Inflammatory macrophage (primary cell): ENCODE data around the gene ATG13.
"Not testable (repeated sequence)": the region's sequence is repeated elsewhere in the genome, so short reads cannot be mapped to it uniquely, and the experiment has no call there.

Experiments used
- DNase-seq, 2 donors: peaks; one replicate each; pipeline ENCODE4 v3.0.0-alpha.2; 2020 to 2022
- total RNA-seq, 18 experiments: gene quantifications; one replicate each; lab custom pipeline; 2026; ENCODE audit warnings: mixed read lengths in 6 of 18, inconsistent platforms in 2 of 18; lab: John Stamatoyannopoulos, UW

The ATG13 gene
- 34.4 to 74.5 (median 62.7) reads per million in 18 experiments for total RNA-seq

- peak; percentile 92 to 96 for DNase-seq
Measured at GRCh38 chr11:46617134-46617971, at the start of gene ATG13, which contains the start of gene HARBI1. TSS of gene ATG13 (plus strand) at chr11:46617553. CDS start at chr11:46644292, 26,739 bp downstream. TSS of gene HARBI1 (minus strand) at chr11:46617227. CDS start at chr11:46616237, 990 bp downstream.

- no peak for DNase-seq
Measured at GRCh38 chr11:46570790-46571398, 46.5 kb upstream of the ATG13 start.

GRCh38 chr11:46574656-46575055, 42.7 kb upstream of the ATG13 start:
- DNase-seq, result no peak

GRCh38 chr11:46577058-46577457, 40.3 kb upstream of the ATG13 start:
- DNase-seq, result no peak

GRCh38 chr11:46582588-46582987, 34.8 kb upstream of the ATG13 start:
- no peak for DNase-seq

GRCh38 chr11:46583513-46583912, 33.8 kb upstream of the ATG13 start:
- DNase-seq, result not testable (repeated sequence)

- no peak for DNase-seq
Measured at GRCh38 chr11:46588131-46588530, 29.2 kb upstream of the ATG13 start.

GRCh38 chr11:46588915-46589314, 28.4 kb upstream of the ATG13 start:
- DNase-seq, result no peak

GRCh38 chr11:46590740-46591605, 26.4 kb upstream of the ATG13 start:
- no peak for DNase-seq

- peak; percentile 94 to 96 for DNase-seq
Measured at GRCh38 chr11:46593550-46594373, 23.6 kb upstream of the ATG13 start, which contains the start of gene AMBRA1. TSS of gene AMBRA1 (minus strand) at chr11:46594023. CDS start at chr11:46548380, 45,643 bp downstream.

GRCh38 chr11:46594374-46594700, 23.0 kb upstream of the ATG13 start:
- no peak for DNase-seq

GRCh38 chr11:46594785-46595184, 22.6 kb upstream of the ATG13 start:
- no peak for DNase-seq

GRCh38 chr11:46597155-46597554, 20.2 kb upstream of the ATG13 start:
- no peak for DNase-seq

- no peak for DNase-seq
Measured at GRCh38 chr11:46597609-46598219, 19.6 kb upstream of the ATG13 start.

GRCh38 chr11:46599340-46600193, 17.8 kb upstream of the ATG13 start:
- no peak for DNase-seq

- no peak for DNase-seq
Measured at GRCh38 chr11:46600194-46600960, 17.0 kb upstream of the ATG13 start.

- DNase-seq, result no peak
Measured at GRCh38 chr11:46601129-46601528, 16.2 kb upstream of the ATG13 start.

- no peak for DNase-seq
Measured at GRCh38 chr11:46603704-46604308, 13.5 kb upstream of the ATG13 start.

- no peak for DNase-seq
Measured at GRCh38 chr11:46604796-46605195, 12.6 kb upstream of the ATG13 start.
